GM12878 (cell line): Measurements from ENCODE around the gene HIBCH.

Experiments
- ATF3 ChIP-seq: IDR thresholded peaks from 2 replicates; pipeline ENCODE4 v1.6.1; 2011; ENCODE audit warnings: low read depth, mild to moderate bottlenecking, low read length, moderate library complexity, borderline replicate concordance; ENCODE audit errors: extremely low read depth
- BCLAF1 ChIP-seq: fragments of 450-650 bp; IDR thresholded peaks from 2 replicates; pipeline ENCODE4 v1.6.1; 2017; ENCODE audit warnings: antibody characterized with exemption, mild to moderate bottlenecking, moderate library complexity
- CREB1 ChIP-seq: IDR thresholded peaks from 2 replicates; pipeline ENCODE4 v1.6.1; 2012; ENCODE audit warnings: low read depth, mild to moderate bottlenecking, inconsistent platforms
- CTCF ChIP-seq, 3 experiments: IDR thresholded peaks in 2 of 3; conservative IDR thresholded peaks in 1 of 3; 2 replicates each; pipeline ENCODE4 v1.5.1; 2011; ENCODE audit warnings: low read depth in 3 of 3, low read length in 3 of 3, mild to moderate bottlenecking in 3 of 3, control low read depth in 2 of 3, moderate library complexity in 2 of 3, inconsistent platforms in 1 of 3, mixed read lengths in 1 of 3; ENCODE audit not compliant: control insufficient read depth in 2 of 3, insufficient read depth in 1 of 3; ENCODE audit errors: extremely low read depth in 1 of 3
- HDAC6 ChIP-seq: fragments of 200-600 bp; sonication (generic); IDR thresholded peaks from one replicate; pipeline ENCODE4 v1.8.0; 2017; ENCODE audit warnings: antibody characterized with exemption; ENCODE audit not compliant: unreplicated experiment
- POLR2AphosphoS5 ChIP-seq: IDR thresholded peaks from 2 replicates; pipeline ENCODE4 v1.6.1; 2011; ENCODE audit warnings: mild to moderate bottlenecking, low read length, inconsistent platforms
- RFX5 ChIP-seq: IDR thresholded peaks from 2 replicates; pipeline ENCODE4 v1.6.1; 2011; ENCODE audit warnings: low read depth, low read length, improper control_type of control experiment
- SIN3A ChIP-seq: IDR thresholded peaks from 2 replicates; pipeline ENCODE4 v1.6.1; 2012; ENCODE audit warnings: low read depth, low read length, improper control_type of control experiment
- USF1 ChIP-seq: IDR thresholded peaks from 2 replicates; pipeline ENCODE4 v1.6.1; 2011; ENCODE audit warnings: borderline replicate concordance, low read depth, mild to moderate bottlenecking, moderate library complexity, mixed read lengths, low read length; ENCODE audit not compliant: insufficient read depth; ENCODE audit errors: extremely low read length

GRCh38 chr2:190170673-190171072 is 149.0 kb downstream of the HIBCH start:
- no peak for TF ChIP-seq USF1
- no peak for TF ChIP-seq POLR2AphosphoS5
- no peak for TF ChIP-seq HDAC6
- no peak for TF ChIP-seq CTCF (IDR thresholded peaks at IDR 0.05 in 2 of 3, conservative IDR thresholded peaks at IDR 0.05 in 1 of 3; ENCODE audit: control insufficient read depth in 2 of 3, extremely low read depth in 1 of 3, insufficient read depth in 1 of 3, low read depth in 3 of 3, low read length in 3 of 3)
- TF ChIP-seq BCLAF1 = no peak
- TF ChIP-seq ATF3 = no peak
- TF ChIP-seq CREB1 = no peak
- TF ChIP-seq RFX5 = no peak
- no peak for TF ChIP-seq SIN3A
